ENCODE measurements around the gene LLPH.
"Not testable (repeated sequence)": the region's sequence is repeated elsewhere in the genome, so short reads cannot be mapped to it uniquely, and the experiment has no call there.

The LLPH gene

DNA sequence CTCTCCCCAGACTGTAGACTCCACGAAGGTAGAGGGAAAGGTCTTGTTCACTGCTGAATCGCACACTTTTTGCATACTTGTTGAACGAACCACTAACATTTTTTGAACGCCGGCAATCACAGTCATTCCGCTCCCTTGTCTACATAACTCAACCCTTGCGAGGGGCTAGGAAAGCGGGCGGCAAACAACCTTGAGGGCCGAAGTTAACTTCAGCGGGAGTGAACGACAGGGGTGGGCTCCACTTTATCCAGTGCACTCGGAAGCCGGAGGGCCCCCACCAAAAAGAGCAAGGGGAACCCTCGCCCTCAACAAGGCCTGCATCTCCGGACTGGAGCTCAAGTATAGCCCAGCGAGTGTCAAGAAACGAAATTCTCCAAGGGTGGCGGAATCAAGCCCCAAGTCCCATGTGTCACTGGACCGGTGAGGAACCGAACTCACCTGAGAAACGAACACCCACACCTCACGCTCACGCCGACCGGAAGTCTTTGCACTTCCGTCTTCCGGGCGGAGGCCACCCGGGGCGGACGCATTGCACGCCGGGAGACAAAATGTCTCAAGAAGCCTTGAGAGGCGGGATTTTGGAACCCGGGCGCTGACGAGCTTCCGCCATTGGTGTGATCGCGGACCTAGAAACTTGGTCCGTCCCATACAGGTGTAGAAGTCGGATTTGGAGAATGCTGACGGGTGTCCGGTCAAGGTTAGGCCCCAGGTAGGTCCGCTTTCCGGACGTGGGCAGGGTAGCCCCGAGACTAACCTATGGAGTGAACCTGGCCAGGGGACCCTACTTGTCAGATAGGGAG, at the start of gene LLPH:
LLPH (minus strand) TSS at position 484 of the 800 bp plus-strand sequence. CDS start 1,644 bp downstream, outside the sequence.
- peak; percentile 41 for DNase-seq (ENCODE audit: low read depth)

GRCh38 chr12:66176105-66176900, 45.8 kb upstream of the LLPH start:
- DNase-seq (ENCODE audit: low read depth) = no peak

GRCh38 chr12:66174391-66175325, 44.1 kb upstream of the LLPH start:
- DNase-seq (ENCODE audit: low read depth) = not testable (repeated sequence)

- DNase-seq (ENCODE audit: low read depth) = no peak
These were observed 40.1 kb upstream of the LLPH start for GRCh38 chr12:66170606-66171005.

DNA sequence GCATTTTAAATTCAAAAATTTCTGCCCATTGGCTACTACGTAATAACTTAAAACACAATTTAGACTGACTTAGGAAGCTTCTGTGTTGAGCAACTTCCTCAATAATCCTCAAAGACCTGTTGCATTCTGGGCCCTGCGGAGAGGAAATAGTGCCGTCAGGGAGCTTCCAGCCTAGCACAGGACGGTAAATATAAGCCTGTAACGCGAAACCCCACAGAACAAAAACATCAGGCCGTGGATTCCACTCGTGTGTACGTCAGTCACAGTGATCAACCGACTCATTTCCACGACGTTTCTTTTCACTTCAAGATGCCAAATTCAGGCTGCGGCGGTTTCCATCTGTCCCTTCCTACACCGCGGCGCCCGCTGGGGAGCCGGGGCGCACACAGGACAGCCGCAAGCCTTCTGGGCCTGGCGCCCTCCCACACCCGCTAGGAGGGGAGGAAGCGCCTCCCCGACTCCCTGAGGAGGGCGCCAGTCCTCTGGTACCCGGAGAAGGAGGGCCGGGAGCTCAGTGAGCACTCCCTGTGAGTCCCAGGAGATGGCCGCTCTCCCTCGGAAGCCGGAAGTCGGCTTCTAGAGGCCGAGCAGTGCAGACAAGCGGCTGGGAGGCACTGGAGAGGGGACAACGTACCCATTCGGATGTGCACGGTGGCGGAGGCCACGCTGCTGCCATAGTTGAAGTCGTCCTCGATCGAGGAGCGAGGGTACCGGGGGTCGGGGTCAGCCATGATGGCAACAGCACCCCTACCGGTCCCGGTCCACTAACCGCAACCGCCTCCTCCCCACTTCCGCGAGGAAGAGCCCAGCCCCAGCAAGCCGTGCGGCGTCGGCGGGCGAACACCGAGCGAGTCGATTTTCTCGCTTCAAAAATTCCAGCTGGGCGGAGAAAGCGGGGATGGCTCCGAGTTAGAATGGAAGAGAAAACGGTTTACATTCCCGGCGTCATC, 38.9 kb upstream of the LLPH start, which contains the start of gene TMBIM4:
TMBIM4 (minus strand) TSS at position 776 of the 950 bp plus-strand sequence; CDS start at position 731, 45 bp downstream.
- DNase-seq (ENCODE audit: low read depth) = peak; percentile 88

- no peak for DNase-seq (ENCODE audit: low read depth)
These were observed 37.9 kb upstream of the LLPH start for GRCh38 chr12:66168410-66168809.

DNA sequence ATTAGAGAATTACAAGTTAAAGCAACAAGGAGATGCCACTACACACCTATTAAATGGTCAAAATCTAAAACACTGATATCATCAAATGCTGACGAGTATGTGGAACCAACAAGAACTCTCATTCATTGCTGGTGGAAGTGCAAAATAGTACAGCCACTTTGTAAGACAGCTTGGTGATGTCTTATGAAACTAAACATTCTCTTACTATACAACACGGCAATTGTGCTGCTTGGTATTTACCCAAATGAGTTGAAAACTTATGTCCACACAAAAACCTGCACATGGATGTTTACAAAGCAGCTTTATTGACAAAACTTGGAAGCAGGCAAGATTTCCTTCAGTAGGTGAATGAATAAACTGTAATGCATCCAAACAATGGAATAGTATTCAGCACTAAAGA, 36.0 kb upstream of the LLPH start:
- no peak for DNase-seq (ENCODE audit: low read depth)

GRCh38 chr12:66165141-66165540, 34.6 kb upstream of the LLPH start:
- no peak for DNase-seq (ENCODE audit: low read depth)

DNA sequence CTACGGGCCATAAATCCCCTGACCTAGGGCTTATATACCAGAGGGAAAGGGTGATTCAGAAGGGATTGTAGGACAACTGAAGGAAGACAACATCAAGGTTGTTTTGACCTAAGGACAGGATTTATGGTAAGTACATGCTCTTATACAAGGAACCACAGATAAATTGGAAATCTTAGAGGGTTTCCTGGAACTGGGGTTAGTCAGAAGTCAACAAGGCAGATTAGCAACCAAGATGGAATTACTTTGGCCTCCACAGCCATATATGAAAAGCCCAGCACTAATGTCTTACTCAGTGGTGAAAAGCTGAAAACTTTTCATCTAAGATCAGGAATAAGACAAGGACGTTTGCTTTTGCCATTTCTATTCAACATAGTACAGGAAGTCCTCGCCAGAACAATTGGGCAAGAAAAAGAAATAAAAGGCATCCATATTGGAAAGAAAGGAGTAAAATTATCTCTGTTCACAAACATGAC, 33.8 kb upstream of the LLPH start:
- DNase-seq (ENCODE audit: low read depth) = peak; percentile 26

DNA sequence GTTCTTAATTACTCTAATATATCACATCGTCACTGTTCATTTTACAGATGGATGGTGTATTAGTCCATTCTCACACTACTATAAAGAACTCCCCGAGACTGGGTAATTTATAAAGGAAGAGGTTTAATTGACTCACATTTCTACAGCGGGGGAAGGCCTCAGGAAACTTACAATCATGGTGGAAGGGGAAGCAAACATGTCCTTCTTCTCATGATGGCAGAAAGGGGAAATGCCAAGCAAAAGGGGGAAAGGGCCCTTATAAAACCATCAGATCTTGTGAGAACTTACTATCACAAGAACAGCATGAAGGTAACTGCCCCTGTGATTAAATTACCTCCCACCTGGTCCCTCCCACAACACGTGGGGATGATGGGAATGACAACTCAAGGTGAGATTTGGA, 32.7 kb upstream of the LLPH start:
- no peak for DNase-seq (ENCODE audit: low read depth)

DNA sequence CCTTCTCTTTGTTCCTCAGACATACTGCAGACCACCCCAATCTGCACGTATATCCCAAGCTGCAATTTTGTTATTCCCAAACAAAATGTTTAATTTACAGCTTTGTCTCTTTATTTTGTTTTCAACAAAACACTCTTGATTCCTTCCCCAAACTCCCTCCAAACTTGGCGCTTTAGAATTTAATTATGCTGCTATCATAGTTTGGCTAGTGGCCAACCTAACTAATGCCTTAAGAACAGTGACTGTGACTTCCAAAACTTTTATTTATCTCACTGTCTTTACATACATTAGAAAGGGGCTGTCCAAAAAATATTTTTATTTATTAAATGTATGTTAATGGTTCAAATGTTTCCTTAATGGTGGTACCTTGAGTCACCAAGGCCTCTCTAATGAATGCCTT, 32.2 kb upstream of the LLPH start:
- DNase-seq (ENCODE audit: low read depth) = no peak

- no peak for DNase-seq (ENCODE audit: low read depth)
These were observed 30.2 kb upstream of the LLPH start for GRCh38 chr12:66160704-66161103.

- DNase-seq (ENCODE audit: low read depth) = no peak
These were observed 28.6 kb upstream of the LLPH start for GRCh38 chr12:66159123-66159522.

GRCh38 chr12:66156654-66157053, 26.1 kb upstream of the LLPH start:
- no peak for DNase-seq (ENCODE audit: low read depth)

GRCh38 chr12:66154776-66155175, 24.2 kb upstream of the LLPH start:
- DNase-seq (ENCODE audit: low read depth) = no peak

- DNase-seq (ENCODE audit: low read depth) = no peak
These were observed 22.2 kb upstream of the LLPH start for GRCh38 chr12:66152732-66153131.

- DNase-seq (ENCODE audit: low read depth) = no peak
These were observed 19.3 kb upstream of the LLPH start for GRCh38 chr12:66149702-66150398.

GRCh38 chr12:66144791-66145754, 14.5 kb upstream of the LLPH start:
- DNase-seq (ENCODE audit: low read depth) = no peak

DNA sequence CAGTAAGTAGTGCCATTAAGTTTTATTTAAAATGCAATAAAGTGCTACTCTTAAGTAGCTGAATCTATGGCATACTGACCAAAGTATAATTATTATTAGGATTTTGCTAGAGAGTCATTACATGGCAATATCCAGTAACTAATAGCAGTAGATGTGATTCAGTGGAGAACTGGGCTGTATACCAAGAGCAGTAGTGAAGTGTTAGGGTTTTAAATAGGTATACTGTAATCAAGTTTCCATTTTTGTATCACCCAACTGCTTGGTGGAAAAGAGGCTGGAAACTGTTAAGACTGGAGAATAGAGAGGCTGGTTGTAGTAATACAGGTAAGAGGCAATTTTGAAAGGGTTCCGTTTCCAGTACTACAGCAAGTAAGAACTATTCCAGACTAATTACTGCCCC, 13.3 kb upstream of the LLPH start:
- DNase-seq (ENCODE audit: low read depth) = no peak

All from non-pigmented ciliary epithelial cell (primary cell).